AG10803 (cell line): ENCODE results near the gene RANBP17.

Source experiments
- DNase-seq: peaks from one replicate; pipeline ENCODE4 v3.0.0; 2010; ENCODE audit warnings: low read depth
- H3K4me3 ChIP-seq: 2 replicates; pipeline ENCODE4 v1.5.1; 2011; ENCODE audit warnings: mild to moderate bottlenecking, low read length, control low read depth
- TF ChIP-seq, protein P1 (sequence below): conservative IDR thresholded peaks from 2 replicates; pipeline ENCODE4 v1.5.1; 2011; ENCODE audit warnings: mild to moderate bottlenecking, low read length, control low read depth, inconsistent platforms

The RANBP17 gene

DNA sequence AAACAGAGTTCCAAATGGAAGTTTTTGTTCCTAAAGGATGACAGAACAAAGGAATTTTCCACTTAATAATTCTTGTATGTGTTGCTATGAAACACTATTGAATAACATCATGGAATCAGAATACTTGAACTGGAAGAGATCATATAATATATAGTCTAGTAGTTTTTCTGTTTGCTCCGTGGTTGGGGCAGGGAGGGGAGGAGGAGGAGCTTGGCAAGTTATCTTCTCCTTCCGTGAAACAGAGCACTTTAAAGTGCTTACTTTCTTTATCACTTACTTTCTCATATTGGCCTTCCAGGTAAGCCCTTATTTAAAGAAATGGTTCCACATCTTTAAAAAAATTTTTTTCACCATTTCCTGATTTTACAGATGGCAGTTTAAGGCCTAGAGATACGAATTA, 281.4 kb downstream of the RANBP17 start:
- H3K4me3 ChIP-seq: no peak overlapping the region
- TF ChIP-seq, protein P1, sequence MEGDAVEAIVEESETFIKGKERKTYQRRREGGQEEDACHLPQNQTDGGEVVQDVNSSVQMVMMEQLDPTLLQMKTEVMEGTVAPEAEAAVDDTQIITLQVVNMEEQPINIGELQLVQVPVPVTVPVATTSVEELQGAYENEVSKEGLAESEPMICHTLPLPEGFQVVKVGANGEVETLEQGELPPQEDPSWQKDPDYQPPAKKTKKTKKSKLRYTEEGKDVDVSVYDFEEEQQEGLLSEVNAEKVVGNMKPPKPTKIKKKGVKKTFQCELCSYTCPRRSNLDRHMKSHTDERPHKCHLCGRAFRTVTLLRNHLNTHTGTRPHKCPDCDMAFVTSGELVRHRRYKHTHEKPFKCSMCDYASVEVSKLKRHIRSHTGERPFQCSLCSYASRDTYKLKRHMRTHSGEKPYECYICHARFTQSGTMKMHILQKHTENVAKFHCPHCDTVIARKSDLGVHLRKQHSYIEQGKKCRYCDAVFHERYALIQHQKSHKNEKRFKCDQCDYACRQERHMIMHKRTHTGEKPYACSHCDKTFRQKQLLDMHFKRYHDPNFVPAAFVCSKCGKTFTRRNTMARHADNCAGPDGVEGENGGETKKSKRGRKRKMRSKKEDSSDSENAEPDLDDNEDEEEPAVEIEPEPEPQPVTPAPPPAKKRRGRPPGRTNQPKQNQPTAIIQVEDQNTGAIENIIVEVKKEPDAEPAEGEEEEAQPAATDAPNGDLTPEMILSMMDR: no peak
- DNase-seq: no peak

DNA sequence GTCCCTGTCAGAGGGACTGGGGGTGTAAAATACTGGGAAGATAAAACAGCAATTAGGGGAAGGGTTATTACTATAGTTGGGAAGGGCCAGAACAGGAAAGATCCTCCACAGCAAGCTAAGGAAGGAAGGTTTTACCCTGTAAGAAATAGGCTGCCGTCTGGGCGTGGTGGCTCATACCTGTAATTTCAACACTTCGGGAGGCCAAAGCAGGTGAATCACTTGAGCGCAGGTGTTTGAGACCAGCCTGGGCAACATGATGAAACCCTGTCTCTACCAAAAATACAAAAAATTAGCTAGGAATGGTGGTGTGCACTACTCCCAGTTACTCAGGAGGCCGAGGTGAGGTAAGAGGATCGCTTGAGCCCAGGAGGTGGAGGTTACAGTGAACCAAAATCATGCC, 282.1 kb downstream of the RANBP17 start:
- H3K4me3 ChIP-seq: no peak overlapping the region
- DNase-seq: no peak
- TF ChIP-seq, protein P1: no peak

- DNase-seq: no peak
- TF ChIP-seq, protein P1: no peak
- H3K4me3 ChIP-seq: no peak overlapping the region
Observed at GRCh38 chr5:171149333-171149732, 287.5 kb downstream of the RANBP17 start.

DNA sequence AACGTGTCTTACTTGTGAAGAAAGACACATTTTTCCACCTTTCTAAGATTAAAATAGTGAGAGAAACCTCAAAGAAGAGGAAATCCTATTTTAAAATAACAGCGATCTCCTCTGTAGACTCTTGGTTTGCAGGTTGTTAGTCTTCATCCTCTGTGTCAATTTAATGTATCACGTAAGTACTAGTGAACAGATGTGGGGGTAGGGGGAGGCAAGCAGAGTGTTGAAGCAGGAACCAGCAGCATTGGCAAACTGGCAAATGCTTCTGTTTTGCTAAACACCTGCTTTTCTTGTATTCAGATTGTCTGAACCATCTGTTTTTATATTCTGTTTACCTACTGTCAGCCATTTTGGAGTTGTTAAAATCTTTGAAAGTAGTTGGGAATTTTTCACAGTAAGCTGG, 288.0 kb downstream of the RANBP17 start:
- DNase-seq: no peak
- H3K4me3 ChIP-seq: no peak overlapping the region
- TF ChIP-seq, protein P1: no peak

DNA sequence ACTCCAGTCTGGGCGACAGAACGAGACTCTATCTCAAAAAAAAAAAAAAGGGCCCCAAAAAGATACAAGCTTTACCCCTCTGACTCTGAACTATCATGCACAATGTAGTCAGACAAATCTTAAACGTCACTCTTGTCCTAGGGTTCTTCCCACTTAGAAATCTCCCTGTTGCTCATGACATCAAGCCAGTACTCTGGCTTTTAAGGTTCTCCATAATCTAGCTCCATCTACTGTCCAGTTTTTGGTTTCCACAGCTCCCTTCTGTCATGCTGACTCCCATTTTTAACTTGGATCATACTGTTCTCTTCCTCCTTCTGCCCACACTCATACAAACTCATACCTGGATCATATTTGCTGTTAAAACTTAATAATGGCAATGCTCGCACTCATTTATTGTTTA, 290.6 kb downstream of the RANBP17 start:
- H3K4me3 ChIP-seq: no peak overlapping the region
- TF ChIP-seq, protein P1: peak; percentile 50
- peak; percentile 31 for DNase-seq

- peak; percentile 58 for DNase-seq
- TF ChIP-seq, protein P1: no peak
- no peak overlapping the region for H3K4me3 ChIP-seq
Observed at GRCh38 chr5:171155621-171156020, 293.8 kb downstream of the RANBP17 start.

GRCh38 chr5:171157276-171157675, 295.5 kb downstream of the RANBP17 start:
- no peak overlapping the region for H3K4me3 ChIP-seq
- TF ChIP-seq, protein P1: no peak
- peak; percentile 3 for DNase-seq
